Tibial artery (tissue), 4 donors: Measurements from ENCODE around the gene DYNC1H1.

Source experiments
- DNase-seq, 2 donors: peaks; one replicate each; pipeline ENCODE4 v3.0.0-alpha.2; 2019
- H3K27ac ChIP-seq, 2 donors: fragments of 200-600 bp; sonication (generic) in 1 of 2; 1 replicate in 1 of 2; 2 replicates in 1 of 2; pipeline ENCODE4 v1.5.1; 2018 to 2019; ENCODE audit warnings: mild to moderate bottlenecking in 1 of 2
- H3K27me3 ChIP-seq, 2 donors: fragments of 200-600 bp; sonication (generic) in 1 of 2; one replicate each; pipeline versions ENCODE4 v1.5.1 to v1.6.0; 2016 to 2019
- H3K36me3 ChIP-seq, 3 donors: fragments of 200-600 bp; sonication (generic) in 2 of 3; one replicate each; pipeline ENCODE4 v1.5.1; 2016 to 2019; ENCODE audit warnings: mild to moderate bottlenecking in 2 of 3
- H3K4me1 ChIP-seq, 4 donors: fragments of 200-600 bp; sonication (generic) in 2 of 4; 1 replicate in 3 of 4; 2 replicates in 1 of 4; pipeline ENCODE4 v1.5.1; 2016 to 2019
- H3K4me3 ChIP-seq, 2 donors: fragments of 200-600 bp; sonication (generic) in 1 of 2; 1 replicate in 1 of 2; 2 replicates in 1 of 2; pipeline ENCODE4 v1.5.1; 2018 to 2019; ENCODE audit warnings: mild to moderate bottlenecking in 2 of 2
- H3K9me3 ChIP-seq, 3 donors: fragments of 200-600 bp; sonication (generic) in 1 of 3; one replicate each; pipeline ENCODE4 v1.5.1; 2016 to 2019
- intact Hi-C: fragments of 100-400 bp; cut with DNase I; formaldehyde crosslinking; loops from one replicate; pipeline ENCODE4 v1.15.0; 2023; ENCODE audit warnings: low total_unique reads
- TF ChIP-seq, protein P1 (sequence below), 2 experiments: fragments of 200-600 bp in 1 of 2; fragments of 450-650 bp in 1 of 2; IDR thresholded peaks; one replicate each; pipeline ENCODE4 v1.5.1; 2017 to 2019; ENCODE audit warnings: antibody characterized with exemption in 2 of 2, mild to moderate bottlenecking in 1 of 2, moderate library complexity in 1 of 2

The DYNC1H1 gene

DNA sequence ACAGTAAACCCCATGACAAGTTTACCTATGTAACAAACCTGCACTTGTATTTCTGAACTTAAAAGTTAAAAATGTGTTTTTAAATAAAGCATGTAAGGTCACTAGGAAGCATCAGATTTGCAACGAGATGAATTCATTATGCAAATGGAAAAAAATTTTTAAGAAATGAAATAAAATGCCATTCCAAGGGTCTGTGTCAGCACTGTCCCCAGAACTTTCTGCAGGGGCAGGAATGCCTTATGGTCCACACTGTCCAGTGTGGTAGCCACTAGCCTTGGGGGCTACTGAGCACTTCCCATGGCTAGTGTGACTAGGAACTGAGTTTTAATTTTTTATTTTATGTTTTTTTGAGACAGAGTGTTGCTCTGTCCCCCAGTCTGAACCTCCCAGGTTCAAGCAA, 73.3 kb downstream of the DYNC1H1 start:
- TF ChIP-seq, protein P1, sequence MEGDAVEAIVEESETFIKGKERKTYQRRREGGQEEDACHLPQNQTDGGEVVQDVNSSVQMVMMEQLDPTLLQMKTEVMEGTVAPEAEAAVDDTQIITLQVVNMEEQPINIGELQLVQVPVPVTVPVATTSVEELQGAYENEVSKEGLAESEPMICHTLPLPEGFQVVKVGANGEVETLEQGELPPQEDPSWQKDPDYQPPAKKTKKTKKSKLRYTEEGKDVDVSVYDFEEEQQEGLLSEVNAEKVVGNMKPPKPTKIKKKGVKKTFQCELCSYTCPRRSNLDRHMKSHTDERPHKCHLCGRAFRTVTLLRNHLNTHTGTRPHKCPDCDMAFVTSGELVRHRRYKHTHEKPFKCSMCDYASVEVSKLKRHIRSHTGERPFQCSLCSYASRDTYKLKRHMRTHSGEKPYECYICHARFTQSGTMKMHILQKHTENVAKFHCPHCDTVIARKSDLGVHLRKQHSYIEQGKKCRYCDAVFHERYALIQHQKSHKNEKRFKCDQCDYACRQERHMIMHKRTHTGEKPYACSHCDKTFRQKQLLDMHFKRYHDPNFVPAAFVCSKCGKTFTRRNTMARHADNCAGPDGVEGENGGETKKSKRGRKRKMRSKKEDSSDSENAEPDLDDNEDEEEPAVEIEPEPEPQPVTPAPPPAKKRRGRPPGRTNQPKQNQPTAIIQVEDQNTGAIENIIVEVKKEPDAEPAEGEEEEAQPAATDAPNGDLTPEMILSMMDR (IDR thresholded peaks at IDR 0.05) = no peak
- Histone ChIP-seq H3K9me3 (no peaks in the 10 kb centered on the region), H3K27ac (no peak overlapping the region), H3K27me3 (no peaks in the 10 kb centered on the region), H3K36me3 (peaks cover 96 to 100% (median 98%) of the 10 kb centered on the region in 3 donors), H3K4me3 (no peak overlapping the region), H3K4me1 (no peaks in the 10 kb centered on the region)
- no peak for DNase-seq
- intact Hi-C loops = no loop called here

DNA sequence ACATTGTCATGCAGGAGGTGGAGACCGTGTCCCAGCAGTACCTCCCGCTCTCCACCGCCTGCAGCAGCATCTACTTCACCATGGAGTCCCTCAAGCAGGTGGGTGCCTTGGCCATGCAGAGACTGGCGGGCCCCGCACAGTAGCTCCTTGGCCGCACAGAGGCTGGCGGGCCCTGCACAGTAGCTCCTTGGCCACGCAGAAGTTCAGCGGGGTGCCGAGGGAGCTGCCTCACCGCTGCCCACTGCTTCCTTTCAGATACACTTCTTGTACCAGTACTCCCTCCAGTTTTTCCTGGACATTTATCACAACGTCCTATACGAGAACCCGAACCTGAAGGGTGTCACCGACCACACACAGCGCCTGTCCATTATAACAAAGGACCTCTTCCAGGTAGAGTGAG, 74.8 kb downstream of the DYNC1H1 start:
- intact Hi-C loops = no loop called here
- H3K9me3 ChIP-seq = no peaks in the 10 kb centered on the region
- no peak for DNase-seq
- no peaks in the 10 kb centered on the region for H3K4me1 ChIP-seq
- TF ChIP-seq, protein P1 (IDR thresholded peaks at IDR 0.05) = no peak
- no peak overlapping the region for H3K4me3 ChIP-seq
- H3K27me3 ChIP-seq = no peaks in the 10 kb centered on the region
- H3K36me3 ChIP-seq = peaks cover 94 to 100% (median 98%) of the 10 kb centered on the region in 3 donors
- no peak overlapping the region for H3K27ac ChIP-seq

DNA sequence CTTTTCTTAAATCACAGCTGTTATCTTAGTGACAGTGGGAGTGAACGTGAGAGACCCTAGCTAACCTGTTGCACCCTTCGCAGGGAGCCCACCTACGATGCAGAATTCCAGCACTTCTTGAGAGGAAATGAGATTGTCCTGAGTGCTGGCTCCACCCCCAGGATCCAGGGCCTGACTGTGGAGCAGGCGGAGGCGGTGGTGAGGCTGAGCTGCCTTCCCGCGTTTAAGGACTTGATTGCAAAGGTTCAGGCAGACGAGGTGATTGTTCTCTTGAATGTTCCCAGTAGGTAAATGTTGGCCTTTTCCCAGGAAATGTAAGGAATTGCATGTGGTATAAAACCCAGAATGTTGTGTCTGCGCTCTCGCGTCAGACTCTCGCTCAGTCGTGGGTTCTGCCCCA, 75.8 kb downstream of the DYNC1H1 start:
- Histone ChIP-seq H3K4me3 (no peak overlapping the region), H3K36me3 (peaks cover 94 to 100% (median 98%) of the 10 kb centered on the region in 3 donors), H3K27me3 (no peaks in the 10 kb centered on the region), H3K4me1 (no peaks in the 10 kb centered on the region), H3K9me3 (no peaks in the 10 kb centered on the region), H3K27ac (no peak overlapping the region)
- TF ChIP-seq, protein P1 (IDR thresholded peaks at IDR 0.05) = no peak
- intact Hi-C loops = no loop called here
- no peak for DNase-seq

DNA sequence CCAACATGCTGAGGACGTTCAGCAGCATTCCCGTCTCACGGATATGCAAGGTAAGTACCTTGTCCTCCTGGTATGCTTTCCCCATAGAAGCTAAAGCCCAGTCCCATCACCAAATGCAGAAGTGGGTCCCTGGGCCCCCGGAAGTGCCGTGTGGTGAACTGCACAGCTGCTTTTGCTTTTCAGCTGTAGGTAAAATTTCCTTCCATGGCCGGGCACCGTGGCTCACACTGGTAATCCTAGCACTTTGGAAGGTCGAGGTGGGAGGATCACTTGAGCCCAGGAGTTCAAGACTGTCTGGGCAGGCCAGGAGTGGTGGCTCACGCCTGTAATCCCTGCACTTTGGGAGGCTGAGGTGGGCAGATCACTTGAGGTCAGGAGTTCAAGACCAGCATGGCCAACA, 78.3 kb downstream of the DYNC1H1 start:
- H3K4me3 ChIP-seq = no peak overlapping the region
- H3K9me3 ChIP-seq = no peaks in the 10 kb centered on the region
- no peak overlapping the region for H3K27ac ChIP-seq
- H3K4me1 ChIP-seq = peaks cover 0 to 9% (median 7%) of the 10 kb centered on the region in 4 donors
- peaks cover 79 to 94% (median 88%) of the 10 kb centered on the region in 3 donors for H3K36me3 ChIP-seq
- no peak for DNase-seq
- intact Hi-C loops = no loop called here
- TF ChIP-seq, protein P1 (IDR thresholded peaks at IDR 0.05) = no peak
- H3K27me3 ChIP-seq = no peaks in the 10 kb centered on the region

DNA sequence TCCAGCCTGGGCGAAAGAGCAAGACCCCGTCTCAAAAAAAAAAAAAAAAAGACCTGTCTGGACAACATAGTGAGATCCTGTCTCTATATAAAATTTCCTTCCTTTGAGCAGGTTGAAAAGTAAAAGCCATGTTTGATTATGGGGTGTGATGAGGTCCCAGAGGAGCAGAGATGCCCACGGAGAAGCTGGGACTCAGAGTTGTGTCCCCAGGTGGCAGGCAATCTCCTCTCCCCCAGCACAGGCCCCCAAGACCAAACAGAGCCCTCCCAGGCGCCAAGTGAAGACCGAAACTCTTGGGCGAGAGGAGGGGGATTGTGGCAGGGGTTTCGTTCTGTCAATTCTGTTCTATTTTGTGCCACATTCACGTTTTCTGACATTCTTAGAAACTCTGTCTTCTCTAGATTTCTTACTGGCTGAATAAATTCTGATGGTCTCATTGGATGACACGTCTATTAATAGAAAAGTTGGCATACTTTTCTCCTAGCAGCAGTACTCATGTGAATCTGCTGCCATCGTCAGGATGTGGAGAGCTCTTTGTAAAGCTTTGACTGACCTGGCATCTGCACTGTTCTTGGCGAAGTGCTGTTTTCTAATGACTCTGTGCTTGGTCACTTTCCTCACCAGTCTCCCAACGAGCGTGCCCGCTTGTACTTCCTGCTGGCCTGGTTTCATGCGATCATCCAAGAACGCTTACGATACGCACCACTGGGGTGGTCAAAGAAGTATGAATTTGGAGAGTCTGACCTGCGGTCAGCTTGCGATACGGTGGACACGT, 79.1 kb downstream of the DYNC1H1 start:
- no peak for DNase-seq
- Histone ChIP-seq H3K36me3 (peaks cover 79 to 94% (median 91%) of the 10 kb centered on the region in 3 donors), H3K9me3 (no peaks in the 10 kb centered on the region), H3K4me3 (no peak overlapping the region), H3K4me1 (peaks cover 0 to 9% (median 7%) of the 10 kb centered on the region in 4 donors), H3K27ac (no peak overlapping the region), H3K27me3 (no peaks in the 10 kb centered on the region)
- intact Hi-C loops = no loop called here
- TF ChIP-seq, protein P1 (IDR thresholded peaks at IDR 0.05) = no peak
